PFSK-1 (cell line): Measurements from ENCODE around the gene CHRM2.

ENCODE experiments used
- FOXP2 ChIP-seq: optimal IDR thresholded peaks from 2 replicates; pipeline ENCODE3; 2011; ENCODE audit warnings: borderline replicate concordance, control low read depth, inconsistent platforms; ENCODE audit not compliant: insufficient read depth; ENCODE audit errors: extremely low read length, extremely low read depth
- SIN3A ChIP-seq: IDR thresholded peaks from 2 replicates; pipeline ENCODE4 v1.6.1; 2012; ENCODE audit warnings: mild to moderate bottlenecking, low read length, moderate library complexity, borderline replicate concordance; ENCODE audit not compliant: insufficient read depth

DNA sequence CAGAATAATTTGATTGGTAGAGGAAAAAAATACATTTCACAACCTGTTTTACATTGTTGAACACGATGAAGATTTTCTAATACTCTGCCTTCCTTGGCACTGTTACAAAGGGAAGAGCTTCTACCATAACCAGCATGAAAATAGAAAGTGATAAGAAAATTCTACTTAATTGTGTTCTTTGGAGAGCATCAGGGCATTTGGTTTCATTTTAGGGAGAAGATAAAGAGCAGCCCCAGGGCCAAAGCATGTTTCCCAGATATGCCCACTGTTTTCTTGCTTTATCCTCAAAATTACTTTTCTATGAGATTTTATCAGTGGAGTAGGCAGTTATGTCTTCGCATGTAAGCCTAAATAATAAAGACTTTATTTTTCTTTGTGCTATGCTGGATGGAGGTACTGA lies 9.5 kb downstream of the CHRM2 start:
- no peak for TF ChIP-seq FOXP2
- no peak for TF ChIP-seq SIN3A
